ENCODE data around the gene SYN1. TPM values are rescaled to one million over a fixed set of nuclear protein-coding genes. Genes with fewer than 3 reads are reported as not detected.
A peak's percentile ranks its signal among the peaks of the same experiment; 100 is the strongest.

Gene SYN1
- total RNA-seq, 2 donors from 2014 or later = 0.14 to 4.1 TPM

GRCh38 chrX:47646636-47647035, 27.0 kb upstream of the SYN1 start:
- intact Hi-C loops (cut with DNase I) = no loop called here
- H3K4me3 ChIP-seq = no peak overlapping the region
- H3K27me3 ChIP-seq (replicated peaks; ENCODE audit: insufficient read depth) = no peaks in the 10 kb centered on the region
- no peak overlapping the region for H3K27ac ChIP-seq
- no peaks in the 10 kb centered on the region for H3K4me1 ChIP-seq (replicated peaks)
- H3K36me3 ChIP-seq = no peaks in the 10 kb centered on the region
- 82% methylated on average over 6 of the region's 6 CpGs for WGBS
- no peak for DNase-seq (ENCODE audit: low spot score)
- no peaks in the 10 kb centered on the region for H3K9me3 ChIP-seq
- no peak for TF ChIP-seq POLR2A (IDR thresholded peaks at IDR 0.05)
- TF ChIP-seq POLR2AphosphoS5 (IDR thresholded peaks at IDR 0.05) = no peak
- TF ChIP-seq CTCF (IDR thresholded peaks at IDR 0.05) = no peak

DNA sequence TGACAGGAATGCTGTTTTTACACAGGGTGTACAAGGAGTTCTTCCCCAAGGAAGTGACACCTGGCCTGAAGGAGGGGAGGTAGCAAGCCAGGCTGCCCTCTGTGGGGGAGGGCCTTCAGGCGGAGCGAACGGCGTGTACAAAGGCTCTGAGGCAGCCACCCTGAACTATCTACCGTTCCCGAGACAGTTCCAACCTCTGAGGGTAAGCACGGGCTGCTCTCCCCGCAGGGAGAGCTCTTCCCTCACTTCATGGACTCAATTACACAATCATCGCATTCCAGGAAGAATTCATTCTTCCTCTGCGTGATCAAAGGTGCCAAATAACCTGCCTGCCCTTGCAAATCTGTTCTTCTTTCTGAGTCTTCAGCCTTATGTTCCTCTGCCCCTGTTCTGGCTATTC, 25.9 kb upstream of the SYN1 start:
- Histone ChIP-seq H3K4me3 (no peak overlapping the region), H3K27me3 (replicated peaks; ENCODE audit: insufficient read depth) (no peaks in the 10 kb centered on the region), H3K4me1 (replicated peaks) (no peaks in the 10 kb centered on the region), H3K27ac (no peak overlapping the region), H3K9me3 (no peaks in the 10 kb centered on the region), H3K36me3 (no peaks in the 10 kb centered on the region)
- TF ChIP-seq POLR2AphosphoS5 (IDR thresholded peaks at IDR 0.05) (no peak), POLR2A (IDR thresholded peaks at IDR 0.05) (no peak), CTCF (IDR thresholded peaks at IDR 0.05) (no peak)
- intact Hi-C loops (cut with DNase I) = no loop called here
- WGBS = 74% methylated on average over 10 of the region's 10 CpGs
- DNase-seq (ENCODE audit: low spot score) = no peak

DNA sequence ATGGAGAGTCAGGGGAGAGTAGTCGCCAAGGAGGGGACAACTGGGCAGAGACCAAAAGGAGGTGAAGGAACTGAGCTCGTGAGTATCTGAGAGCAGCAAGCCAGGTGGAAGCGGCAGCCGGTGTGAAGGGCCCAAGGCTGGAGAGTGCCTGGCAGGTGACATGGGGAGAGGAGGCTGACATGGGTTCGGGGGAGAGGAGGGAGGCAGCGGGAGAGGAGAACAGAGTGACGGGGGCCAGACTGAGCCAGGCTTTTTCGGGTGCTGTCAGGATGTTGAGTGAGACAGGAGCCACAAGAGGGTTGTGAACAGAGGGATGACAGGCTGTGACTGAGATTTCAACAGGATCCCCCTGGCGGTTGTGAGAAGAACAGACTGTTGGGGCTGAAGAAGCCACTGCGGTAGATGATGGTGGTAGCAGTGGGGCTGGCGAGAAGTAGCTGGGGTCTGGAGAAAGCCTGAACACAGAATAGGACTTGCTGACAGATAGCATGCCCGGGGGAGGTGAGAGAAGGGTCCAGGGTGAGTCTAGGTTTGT, 25.0 kb upstream of the SYN1 start:
- intact Hi-C loops (cut with DNase I) = no loop called here
- Histone ChIP-seq H3K27me3 (replicated peaks; ENCODE audit: insufficient read depth) (no peaks in the 10 kb centered on the region), H3K36me3 (no peaks in the 10 kb centered on the region), H3K27ac (no peak overlapping the region), H3K4me3 (no peak overlapping the region), H3K4me1 (replicated peaks) (no peaks in the 10 kb centered on the region), H3K9me3 (no peaks in the 10 kb centered on the region)
- DNase-seq (ENCODE audit: low spot score) = no peak
- TF ChIP-seq POLR2AphosphoS5 (IDR thresholded peaks at IDR 0.05) (no peak), CTCF (IDR thresholded peaks at IDR 0.05) (peak in 1 of 4 experiments; percentile 19)
- WGBS = 55% methylated on average over 12 of the region's 12 CpGs

GRCh38 chrX:47643926-47644325, 24.3 kb upstream of the SYN1 start:
- H3K4me1 ChIP-seq (replicated peaks) = no peaks in the 10 kb centered on the region
- H3K36me3 ChIP-seq = no peaks in the 10 kb centered on the region
- intact Hi-C loops (cut with DNase I) = no loop called here
- H3K9me3 ChIP-seq = no peaks in the 10 kb centered on the region
- no peak overlapping the region for H3K4me3 ChIP-seq
- no peak overlapping the region for H3K27ac ChIP-seq
- no peak for DNase-seq (ENCODE audit: low spot score)
- H3K27me3 ChIP-seq (replicated peaks; ENCODE audit: insufficient read depth) = no peaks in the 10 kb centered on the region
- WGBS = 16% methylated on average over 2 of the region's 2 CpGs
- peak in 2 of 4 experiments; percentile 29 to 35 for TF ChIP-seq CTCF (IDR thresholded peaks at IDR 0.05)
- TF ChIP-seq POLR2AphosphoS5 (IDR thresholded peaks at IDR 0.05) = peak; percentile 9
- no peak for TF ChIP-seq POLR2A (IDR thresholded peaks at IDR 0.05)

DNA sequence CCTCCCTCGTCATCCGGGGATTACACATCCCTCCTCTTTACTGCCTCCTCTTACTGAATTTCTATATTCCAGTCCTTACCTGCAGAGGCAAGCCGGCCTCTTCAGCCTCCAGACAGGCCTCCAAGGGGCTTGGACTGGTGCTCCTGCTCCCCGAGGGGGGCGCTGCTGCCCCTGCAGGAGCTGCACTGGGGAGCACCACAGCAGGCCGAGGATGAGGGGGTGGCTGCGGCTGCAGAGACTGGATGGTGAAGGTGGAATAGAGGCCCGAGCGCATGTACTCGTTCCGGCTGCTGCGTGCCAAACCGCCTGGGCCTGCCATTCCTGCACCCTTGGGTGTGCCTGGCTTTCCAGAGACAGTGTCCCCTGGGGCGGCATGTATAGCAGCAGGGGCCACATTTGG, 19.2 kb upstream of the SYN1 start:
- Histone ChIP-seq H3K27ac (no peak overlapping the region), H3K4me1 (replicated peaks) (no peaks in the 10 kb centered on the region), H3K9me3 (no peaks in the 10 kb centered on the region), H3K4me3 (no peak overlapping the region), H3K36me3 (no peaks in the 10 kb centered on the region), H3K27me3 (replicated peaks; ENCODE audit: insufficient read depth) (no peaks in the 10 kb centered on the region)
- intact Hi-C loops (cut with DNase I) = no loop called here
- no peak for DNase-seq (ENCODE audit: low spot score)
- no peak for TF ChIP-seq CTCF (IDR thresholded peaks at IDR 0.05)
- TF ChIP-seq POLR2AphosphoS5 (IDR thresholded peaks at IDR 0.05) = no peak
- no peak for TF ChIP-seq POLR2A (IDR thresholded peaks at IDR 0.05)
- 92% methylated on average over 14 of the region's 14 CpGs for whole genome bisulfite sequencing
